Panc1 (cell line): ENCODE results near the gene ZFAND3.

Experiments used
- CTCF ChIP-seq: fragments of 450-650 bp; IDR thresholded peaks from 2 replicates; pipeline ENCODE4 v1.5.1; 2017; ENCODE audit warnings: mild to moderate bottlenecking
- REST ChIP-seq, 2 experiments: IDR thresholded peaks; 2 replicates each; pipeline ENCODE4 v1.6.1; 2011 to 2012; ENCODE audit warnings: low read depth in 2 of 2, control low read depth in 1 of 2, low read length in 1 of 2, mild to moderate bottlenecking in 1 of 2, moderate library complexity in 1 of 2; ENCODE audit not compliant: insufficient read depth in 1 of 2
- SIN3A ChIP-seq: IDR thresholded peaks from 2 replicates; pipeline ENCODE4 v1.6.1; 2012; ENCODE audit warnings: low read depth, mild to moderate bottlenecking, low read length, moderate library complexity, borderline replicate concordance; ENCODE audit not compliant: insufficient read depth

- TF ChIP-seq SIN3A (no peak), REST (IDR thresholded peaks at IDR 0.05; ENCODE audit: insufficient read depth in 1 of 2, low read depth in 2 of 2, low read length in 1 of 2) (no peak), CTCF (no peak)
Measured at GRCh38 chr6:37809197-37809543, 10.4 kb upstream of the ZFAND3 start.
